CD4-positive, alpha-beta memory T cell (primary cell): ENCODE results near the gene CEP44. TPM values are rescaled to one million over a fixed set of nuclear protein-coding genes. Genes with fewer than 3 reads are reported as not detected.
"Not testable (repeated sequence)": the region's sequence is repeated elsewhere in the genome, so short reads cannot be mapped to it uniquely, and the experiment has no call there.

ENCODE experiments used
- CTCF ChIA-PET: fragments of 350-600 bp; sonication (Branson Sonifier 250); formaldehyde crosslinking; loops from one replicate; lab custom pipeline; 2021; ENCODE audit warnings: inconsistent platforms; ENCODE audit not compliant: partially characterized antibody; lab: Charles Lee
- POLR2A ChIA-PET: fragments of 350-600 bp; sonication (Branson Sonifier 250); formaldehyde crosslinking; loops from one replicate; lab custom pipeline; 2021; ENCODE audit not compliant: partially characterized antibody; lab: Charles Lee
- DNase-seq, 5 donors: peaks; one replicate each; pipeline versions ENCODE4 v3.0.0 to v3.0.0-alpha.2; 2020 to 2022; ENCODE audit warnings: mixed read lengths in 1 of 5
- H3K27ac ChIP-seq: one replicate; pipeline ENCODE4 v1.7.0; 2013; ENCODE audit warnings: low read depth, low read length
- H3K27me3 ChIP-seq: 2 replicates; pipeline ENCODE4 v1.7.0; 2013; ENCODE audit warnings: mild to moderate bottlenecking, low read length, moderate library complexity; ENCODE audit not compliant: insufficient read depth
- H3K36me3 ChIP-seq: 2 replicates; pipeline ENCODE4 v1.7.0; 2013; ENCODE audit warnings: mild to moderate bottlenecking, low read length, moderate library complexity; ENCODE audit not compliant: insufficient read depth
- H3K4me1 ChIP-seq: 2 replicates; pipeline ENCODE4 v1.7.0; 2013; ENCODE audit warnings: mild to moderate bottlenecking, low read length, moderate library complexity; ENCODE audit not compliant: insufficient read depth
- H3K4me3 ChIP-seq, 2 donors: one replicate each; pipeline ENCODE4 v1.7.0; 2013; ENCODE audit warnings: low read length in 2 of 2, mild to moderate bottlenecking in 1 of 2
- H3K9me3 ChIP-seq, 2 donors: one replicate each; pipeline ENCODE4 v1.7.0; 2013; ENCODE audit warnings: low read length in 2 of 2, control low read depth in 1 of 2; ENCODE audit not compliant: control insufficient read depth in 1 of 2
- H3K27ac Mint-ChIP-seq, 7 donors: one replicate each; pipeline ENCODE4 v1.8.0; 2020 to 2021; ENCODE audit warnings: mixed read lengths in 7 of 7, mild to moderate bottlenecking in 6 of 7, inconsistent platforms in 3 of 7, moderate library complexity in 3 of 7
- H3K27me3 Mint-ChIP-seq, 2 donors: one replicate each; pipeline ENCODE4 v1.8.0; 2020 to 2021; ENCODE audit warnings: mixed read lengths in 2 of 2
- H3K36me3 Mint-ChIP-seq, 2 donors: one replicate each; pipeline ENCODE4 v1.8.0; 2020 to 2021; ENCODE audit warnings: mixed read lengths in 2 of 2, inconsistent platforms in 1 of 2, mild to moderate bottlenecking in 1 of 2
- H3K4me1 Mint-ChIP-seq, 4 donors: one replicate each; pipeline ENCODE4 v1.8.0; 2020 to 2021; ENCODE audit warnings: mixed read lengths in 4 of 4, mild to moderate bottlenecking in 1 of 4
- H3K4me3 Mint-ChIP-seq, 8 donors: one replicate each; pipeline ENCODE4 v1.8.0; 2020 to 2021; ENCODE audit warnings: mixed read lengths in 8 of 8, mild to moderate bottlenecking in 7 of 8, moderate library complexity in 6 of 8, inconsistent platforms in 3 of 8
- H3K9me3 Mint-ChIP-seq, 8 donors: one replicate each; pipeline ENCODE4 v1.8.0; 2020 to 2021; ENCODE audit warnings: mixed read lengths in 8 of 8, mild to moderate bottlenecking in 5 of 8, inconsistent platforms in 3 of 8, moderate library complexity in 1 of 8
- intact Hi-C: fragments of 100-400 bp; cut with micrococcal nuclease; formaldehyde crosslinking; loops from one replicate; pipeline ENCODE4 v1.15.1; 2023
- polyA plus RNA-seq, 2 donors: library from polyadenylated mRNA; unstranded; fragments of 300-500 nt; fragmentation: Illumina TruSeq; gene quantifications; one replicate each; pipeline ENCODE4 v1.2.3, GENCODE V29; 2021
- total RNA-seq, 2 experiments: library from RNA; stranded (reverse); gene quantifications; one replicate each; pipeline ENCODE4 v1.2.3, GENCODE V29; 2021

The CEP44 gene
- total and polyA plus RNA-seq, 4 experiments from 2014 or later: 7.7 to 25.7 (median 16.5) TPM

GRCh38 chr4:174363782-174364181 lies 80.1 kb downstream of the CEP44 start:
- H3K36me3 Mint-ChIP-seq, H3K27ac ChIP-seq, H3K9me3 ChIP-seq, H3K4me3 Mint-ChIP-seq, H3K9me3 Mint-ChIP-seq, H3K4me1 Mint-ChIP-seq, H3K27ac Mint-ChIP-seq, H3K27me3 ChIP-seq, H3K27me3 Mint-ChIP-seq, H3K36me3 ChIP-seq, CTCF ChIA-PET, H3K4me3 ChIP-seq, POLR2A ChIA-PET, intact Hi-C loops, H3K4me1 ChIP-seq, DNase-seq: not testable (repeated sequence)

GRCh38 chr4:174365018-174365587 lies 81.4 kb downstream of the CEP44 start:
- no peaks in the 10 kb centered on the region for H3K36me3 Mint-ChIP-seq
- Histone ChIP-seq H3K36me3 (no peaks in the 10 kb centered on the region), H3K9me3 (no peaks in the 10 kb centered on the region), H3K4me1 (no peaks in the 10 kb centered on the region), H3K27me3 (no peaks in the 10 kb centered on the region), H3K27ac (no peak overlapping the region), H3K4me3 (no peak overlapping the region)
- H3K4me3 Mint-ChIP-seq: no peak overlapping the region
- ChIA-PET POLR2A (no interaction called here), CTCF (interaction anchor here (0.8 kb wide), 1 partner anchor 8 kb away, joined by 3 read pairs; no protein-coding TSS in a partner anchor)
- peaks cover 0 to 6% (median 0%) of the 10 kb centered on the region in 8 donors for H3K9me3 Mint-ChIP-seq
- H3K27ac Mint-ChIP-seq: no peak overlapping the region
- no peaks in the 10 kb centered on the region for H3K4me1 Mint-ChIP-seq
- intact Hi-C loops: loop anchor here (1.0 to 5.0 kb wide), 2 partner anchors 267 to 1977 kb away; no protein-coding TSS in a partner anchor
- peak in 4 of 5 donors; percentile 0 to 19 (median 16) for DNase-seq
- H3K27me3 Mint-ChIP-seq: peaks cover 0 to 4% of the 10 kb centered on the region in 2 donors

- Mint-ChIP-seq H3K27me3 (peaks cover 2% of the 10 kb centered on the region in 2 donors), H3K36me3 (no peaks in the 10 kb centered on the region), H3K27ac (no peak overlapping the region), H3K4me1 (no peaks in the 10 kb centered on the region), H3K4me3 (no peak overlapping the region), H3K9me3 (peaks cover 0 to 5% (median 0%) of the 10 kb centered on the region in 8 donors)
- DNase-seq: no peak
- H3K27me3 ChIP-seq: no peaks in the 10 kb centered on the region
- intact Hi-C loops: loop anchor here (5.0 kb wide), 1 partner anchor 1972 kb away; no protein-coding TSS in a partner anchor
- no peak overlapping the region for H3K4me3 ChIP-seq
- no peaks in the 10 kb centered on the region for H3K36me3 ChIP-seq
- CTCF ChIA-PET: no interaction called here
- POLR2A ChIA-PET: no interaction called here
- no peak overlapping the region for H3K27ac ChIP-seq
- H3K9me3 ChIP-seq: no peaks in the 10 kb centered on the region
- H3K4me1 ChIP-seq: no peaks in the 10 kb centered on the region
Observed at GRCh38 chr4:174369985-174370384, 86.3 kb downstream of the CEP44 start.

GRCh38 chr4:174373821-174374220 lies 90.1 kb downstream of the CEP44 start:
- intact Hi-C loops: no loop called here
- H3K27ac Mint-ChIP-seq: no peak overlapping the region
- DNase-seq: no peak
- peaks cover 2 to 6% of the 10 kb centered on the region in 2 donors for H3K27me3 Mint-ChIP-seq
- no peak overlapping the region for H3K4me3 ChIP-seq
- no peak overlapping the region for H3K27ac ChIP-seq
- no peaks in the 10 kb centered on the region for H3K4me1 Mint-ChIP-seq
- H3K4me1 ChIP-seq: no peaks in the 10 kb centered on the region
- ChIA-PET POLR2A (no interaction called here), CTCF (no interaction called here)
- H3K36me3 ChIP-seq: no peaks in the 10 kb centered on the region
- H3K27me3 ChIP-seq: no peaks in the 10 kb centered on the region
- H3K4me3 Mint-ChIP-seq: no peak overlapping the region
- no peaks in the 10 kb centered on the region for H3K9me3 ChIP-seq
- H3K9me3 Mint-ChIP-seq: peaks cover 0 to 2% (median 0%) of the 10 kb centered on the region in 8 donors
- no peaks in the 10 kb centered on the region for H3K36me3 Mint-ChIP-seq

GRCh38 chr4:174375422-174375821 lies 91.7 kb downstream of the CEP44 start:
- intact Hi-C loops: no loop called here
- no peaks in the 10 kb centered on the region for H3K9me3 Mint-ChIP-seq
- H3K4me1 Mint-ChIP-seq: no peaks in the 10 kb centered on the region
- ChIA-PET CTCF (no interaction called here), POLR2A (no interaction called here)
- no peaks in the 10 kb centered on the region for H3K36me3 ChIP-seq
- peaks cover 2 to 6% of the 10 kb centered on the region in 2 donors for H3K27me3 Mint-ChIP-seq
- no peaks in the 10 kb centered on the region for H3K4me1 ChIP-seq
- no peak overlapping the region for H3K27ac Mint-ChIP-seq
- no peaks in the 10 kb centered on the region for H3K27me3 ChIP-seq
- no peak overlapping the region for H3K4me3 Mint-ChIP-seq
- H3K27ac ChIP-seq: no peak overlapping the region
- H3K9me3 ChIP-seq: no peaks in the 10 kb centered on the region
- no peak for DNase-seq
- H3K4me3 ChIP-seq: no peak overlapping the region
- no peaks in the 10 kb centered on the region for H3K36me3 Mint-ChIP-seq

- peaks cover 6 to 7% of the 10 kb centered on the region in 2 donors for H3K27me3 Mint-ChIP-seq
- H3K9me3 Mint-ChIP-seq: no peaks in the 10 kb centered on the region
- CTCF ChIA-PET: no interaction called here
- H3K4me3 Mint-ChIP-seq: no peak overlapping the region
- DNase-seq: no peak
- Histone ChIP-seq H3K4me1 (no peaks in the 10 kb centered on the region), H3K4me3 (no peak overlapping the region), H3K27ac (no peak overlapping the region), H3K36me3 (no peaks in the 10 kb centered on the region), H3K27me3 (no peaks in the 10 kb centered on the region), H3K9me3 (no peaks in the 10 kb centered on the region)
- intact Hi-C loops: no loop called here
- no peaks in the 10 kb centered on the region for H3K36me3 Mint-ChIP-seq
- H3K4me1 Mint-ChIP-seq: no peaks in the 10 kb centered on the region
- no peak overlapping the region for H3K27ac Mint-ChIP-seq
- POLR2A ChIA-PET: no interaction called here
Observed at GRCh38 chr4:174377613-174378012, 93.9 kb downstream of the CEP44 start.

GRCh38 chr4:174378951-174379350 lies 95.2 kb downstream of the CEP44 start:
- H3K27ac ChIP-seq: no peak overlapping the region
- H3K36me3 Mint-ChIP-seq: no peaks in the 10 kb centered on the region
- peaks cover 4 to 7% of the 10 kb centered on the region in 2 donors for H3K27me3 Mint-ChIP-seq
- no peaks in the 10 kb centered on the region for H3K4me1 Mint-ChIP-seq
- no peaks in the 10 kb centered on the region for H3K27me3 ChIP-seq
- ChIA-PET CTCF (interaction anchor here (1.2 kb wide), 1 partner anchor 12 kb away, joined by 3 read pairs; no protein-coding TSS in a partner anchor), POLR2A (no interaction called here)
- no peak overlapping the region for H3K27ac Mint-ChIP-seq
- H3K4me3 ChIP-seq: no peak overlapping the region
- no peaks in the 10 kb centered on the region for H3K9me3 ChIP-seq
- no peaks in the 10 kb centered on the region for H3K9me3 Mint-ChIP-seq
- H3K4me3 Mint-ChIP-seq: no peak overlapping the region
- H3K4me1 ChIP-seq: no peaks in the 10 kb centered on the region
- intact Hi-C loops: no loop called here
- no peak for DNase-seq
- no peaks in the 10 kb centered on the region for H3K36me3 ChIP-seq
